Central memory CD4-positive, alpha-beta T cell (primary cell): ENCODE data around the gene MBNL2.
A peak's percentile ranks its signal among the peaks of the same experiment; 100 is the strongest.
"Not testable (repeated sequence)": the region's sequence is repeated elsewhere in the genome, so short reads cannot be mapped to it uniquely, and the experiment has no call there.

Experiments used
- DNase-seq: peaks from one replicate; pipeline ENCODE4 v3.0.0; 2022

MBNL2 gene

DNA sequence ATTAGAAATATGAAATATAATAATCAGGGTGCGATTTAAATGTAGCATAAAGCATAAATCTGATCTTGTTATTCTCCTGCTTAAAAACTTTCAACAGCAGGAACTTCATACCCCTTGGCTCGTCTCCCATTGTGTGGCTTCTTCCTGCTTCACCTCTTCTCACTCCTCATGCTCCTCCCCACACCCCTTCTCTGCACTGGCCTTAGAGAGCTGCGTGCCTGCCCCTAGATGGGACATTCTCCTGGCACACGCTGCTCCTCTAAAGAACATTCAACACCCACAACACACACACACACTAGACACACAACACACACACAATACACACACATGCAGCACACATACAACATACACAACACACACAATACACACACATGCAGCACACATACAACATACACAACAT is 107.2 kb downstream of the MBNL2 start:
- DNase-seq: no peak

DNA sequence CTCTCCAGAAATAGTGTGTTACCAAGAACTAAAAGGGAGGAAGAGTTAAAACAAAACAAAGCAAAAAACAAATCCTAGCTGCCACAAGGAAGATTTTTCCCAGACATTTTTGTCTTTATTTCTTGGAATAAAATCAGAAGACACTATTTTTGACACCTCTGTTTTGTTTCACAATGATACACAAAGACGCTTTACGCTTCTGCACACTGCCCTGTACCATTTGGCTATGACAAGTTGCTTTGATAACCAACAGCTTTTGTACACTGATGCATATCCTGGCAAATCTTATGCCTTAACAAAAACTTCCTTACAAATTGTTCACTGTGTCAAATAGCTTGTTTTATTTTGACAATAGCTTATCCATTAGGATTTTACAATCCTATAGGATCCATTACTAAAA is 108.3 kb downstream of the MBNL2 start:
- DNase-seq: no peak

DNA sequence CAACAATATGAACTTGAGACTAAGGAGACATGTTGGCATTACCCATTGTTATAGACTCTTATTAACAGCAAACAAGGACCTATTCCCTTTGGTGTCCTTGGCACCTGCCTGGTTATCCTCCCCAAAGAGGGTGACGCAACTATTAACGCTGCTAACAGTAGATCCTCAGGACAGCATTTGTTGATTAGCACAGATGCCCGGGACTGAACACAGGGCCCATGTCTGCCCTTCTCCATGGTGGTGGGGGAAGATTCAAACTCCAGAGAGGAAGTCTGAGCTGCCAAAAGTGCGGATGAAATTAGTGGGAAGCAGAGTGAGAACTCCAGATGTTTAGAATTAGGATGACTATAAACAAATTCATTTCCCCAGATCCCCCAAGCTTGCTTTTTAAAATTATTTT is 110.6 kb downstream of the MBNL2 start:
- DNase-seq: no peak

DNA sequence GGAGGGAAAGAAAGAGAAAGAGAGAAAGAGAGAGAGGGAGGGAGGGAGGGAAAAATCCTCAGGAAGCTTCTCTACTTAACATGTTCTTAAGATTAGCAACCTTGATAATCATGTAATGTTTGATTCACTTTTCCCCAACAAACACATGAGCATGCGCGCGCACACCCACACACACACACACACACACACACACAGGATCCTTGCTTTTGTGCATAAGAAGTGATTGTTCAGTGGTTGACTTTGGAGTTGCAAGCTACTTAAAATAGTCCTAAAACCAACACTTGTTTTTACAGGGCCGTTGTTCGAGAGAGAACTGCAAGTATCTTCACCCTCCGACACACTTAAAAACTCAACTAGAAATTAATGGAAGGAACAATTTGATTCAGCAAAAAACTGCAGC is 111.8 kb downstream of the MBNL2 start:
- DNase-seq: no peak

DNA sequence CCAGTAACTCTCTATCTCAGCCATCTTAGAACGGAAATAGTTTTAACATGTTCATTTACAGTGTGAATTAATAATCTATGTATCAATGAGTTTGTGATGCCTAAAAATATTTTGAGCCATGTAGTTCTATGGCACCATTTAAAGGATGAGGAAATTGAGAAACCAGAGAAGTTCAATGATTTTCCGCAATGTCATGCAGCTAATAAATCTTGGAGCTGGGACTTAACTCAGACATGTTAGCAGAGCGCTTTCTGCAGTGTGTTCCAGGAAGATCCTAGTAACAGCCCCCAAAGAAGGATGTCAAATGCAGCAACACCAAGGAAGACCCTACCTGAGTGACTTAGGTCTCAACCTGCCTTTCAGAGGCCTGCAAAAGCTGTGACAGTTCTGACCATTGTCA is 112.6 kb downstream of the MBNL2 start:
- no peak for DNase-seq

DNA sequence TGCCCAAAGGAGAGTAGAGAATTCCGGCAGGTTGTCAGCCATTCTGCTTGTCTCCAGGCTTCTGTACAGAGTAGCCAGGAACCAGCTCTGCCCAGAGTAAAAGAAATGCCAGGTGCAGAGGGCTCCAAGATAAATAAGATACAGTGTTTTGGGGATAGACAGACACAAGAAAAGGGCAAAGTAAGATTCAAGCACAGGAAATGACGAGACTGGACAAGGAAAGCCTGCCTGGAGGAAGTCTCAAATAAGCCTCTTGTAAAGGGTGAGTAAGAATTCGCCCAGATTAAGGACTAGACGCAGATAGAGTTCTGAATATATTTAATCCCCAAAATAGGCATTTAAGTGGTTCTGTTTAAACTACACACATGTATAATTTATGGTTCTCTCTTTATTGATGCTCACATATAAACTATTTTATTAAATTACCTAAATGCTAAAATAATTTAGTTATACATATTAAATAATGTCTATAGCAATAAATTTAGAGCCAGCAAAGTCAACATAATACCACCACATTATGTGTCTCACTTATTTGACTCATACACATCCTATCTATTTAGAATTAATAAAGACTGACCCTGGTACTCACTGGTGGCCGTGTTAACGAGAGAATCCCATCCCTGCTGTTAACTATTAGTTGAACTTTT is 113.5 kb downstream of the MBNL2 start:
- DNase-seq: no peak

DNA sequence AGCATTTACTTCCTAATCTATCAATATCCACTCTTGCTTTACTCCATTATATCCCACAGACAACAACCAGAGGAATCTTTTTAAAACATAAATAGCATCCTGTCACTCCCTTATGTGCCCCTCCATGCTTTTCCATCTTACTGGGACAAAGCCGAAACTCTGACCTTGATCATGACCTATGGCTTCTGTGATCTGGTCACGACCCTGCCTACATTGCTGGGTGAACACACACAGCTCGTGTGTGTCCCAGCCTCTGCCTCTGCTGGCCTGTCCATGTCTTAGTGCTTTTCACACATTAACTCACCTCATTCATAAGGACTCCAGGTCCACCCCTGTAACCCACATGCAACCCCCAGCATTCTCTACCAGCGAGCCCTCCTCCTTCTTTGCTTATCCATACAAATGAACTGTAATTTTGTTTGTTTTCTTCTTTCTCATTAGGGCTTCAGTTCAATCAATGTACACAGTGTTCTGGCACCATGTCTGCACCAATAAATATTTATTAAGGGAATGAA is 115.9 kb downstream of the MBNL2 start:
- no peak for DNase-seq

DNA sequence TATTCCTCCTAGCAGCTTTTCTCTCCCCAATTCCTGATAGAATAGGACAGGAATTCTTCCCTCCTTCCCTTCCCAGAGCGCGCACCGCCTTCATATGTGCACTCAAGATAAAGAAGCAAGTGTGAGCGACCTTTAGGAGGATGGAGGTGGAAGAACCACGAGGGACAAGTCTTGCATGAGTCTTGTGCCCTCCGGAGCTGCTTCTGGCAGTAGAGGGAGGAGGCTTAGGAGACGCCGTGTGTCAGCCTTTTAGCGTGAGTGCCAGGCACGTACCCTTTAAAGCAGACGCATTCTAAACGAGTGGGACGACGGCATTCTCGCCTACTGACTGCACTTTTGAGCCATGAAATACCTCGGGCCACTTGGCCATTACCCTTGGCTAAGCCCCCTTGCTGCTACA is 116.4 kb downstream of the MBNL2 start:
- no peak for DNase-seq

DNA sequence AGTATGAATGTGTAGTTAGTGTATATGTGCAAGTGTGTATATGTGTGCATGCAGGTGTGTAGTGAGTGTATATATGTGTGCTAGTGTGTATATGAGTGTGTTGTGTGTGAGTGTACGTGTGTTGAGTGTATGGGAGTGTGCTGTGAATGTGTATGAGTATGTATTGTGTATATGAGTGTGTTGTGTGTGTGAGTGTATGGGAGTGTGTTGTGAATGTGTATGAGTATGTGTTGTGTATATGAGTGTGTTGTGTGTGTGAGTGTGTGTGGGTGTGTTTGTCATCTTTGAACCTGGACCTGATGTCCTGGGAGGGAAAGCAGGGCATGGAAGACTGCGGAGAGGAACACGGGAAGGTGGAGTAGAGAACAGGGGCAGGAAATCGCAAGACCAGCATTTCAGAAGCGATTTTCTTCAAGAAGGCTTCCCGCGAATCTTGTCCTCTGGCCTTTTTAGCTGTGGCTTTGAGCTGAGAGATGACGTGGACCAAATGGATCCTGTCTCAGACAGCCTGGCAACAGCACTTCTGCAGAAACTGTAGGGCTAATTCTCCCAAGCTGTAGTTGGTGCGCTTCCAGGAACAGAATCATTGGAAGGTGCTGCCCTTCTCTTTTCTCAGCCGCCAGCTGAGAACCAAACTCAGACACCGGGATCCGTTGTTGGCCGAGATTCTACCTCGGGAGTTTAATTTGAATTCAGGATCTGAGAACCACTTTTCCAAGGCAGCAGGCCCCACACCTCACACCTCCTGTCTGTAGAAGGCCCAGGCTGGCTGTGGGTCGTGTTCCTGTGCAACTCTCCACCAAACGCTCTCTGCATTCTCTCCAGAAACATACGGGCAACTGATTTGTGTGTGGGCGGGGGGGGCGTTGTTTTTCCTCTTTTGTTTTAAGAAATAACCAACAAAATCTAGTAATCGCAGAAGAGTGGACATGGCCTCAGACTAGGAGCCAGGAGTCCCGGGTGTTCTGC is 117.2 kb downstream of the MBNL2 start:
- no peak for DNase-seq

DNA sequence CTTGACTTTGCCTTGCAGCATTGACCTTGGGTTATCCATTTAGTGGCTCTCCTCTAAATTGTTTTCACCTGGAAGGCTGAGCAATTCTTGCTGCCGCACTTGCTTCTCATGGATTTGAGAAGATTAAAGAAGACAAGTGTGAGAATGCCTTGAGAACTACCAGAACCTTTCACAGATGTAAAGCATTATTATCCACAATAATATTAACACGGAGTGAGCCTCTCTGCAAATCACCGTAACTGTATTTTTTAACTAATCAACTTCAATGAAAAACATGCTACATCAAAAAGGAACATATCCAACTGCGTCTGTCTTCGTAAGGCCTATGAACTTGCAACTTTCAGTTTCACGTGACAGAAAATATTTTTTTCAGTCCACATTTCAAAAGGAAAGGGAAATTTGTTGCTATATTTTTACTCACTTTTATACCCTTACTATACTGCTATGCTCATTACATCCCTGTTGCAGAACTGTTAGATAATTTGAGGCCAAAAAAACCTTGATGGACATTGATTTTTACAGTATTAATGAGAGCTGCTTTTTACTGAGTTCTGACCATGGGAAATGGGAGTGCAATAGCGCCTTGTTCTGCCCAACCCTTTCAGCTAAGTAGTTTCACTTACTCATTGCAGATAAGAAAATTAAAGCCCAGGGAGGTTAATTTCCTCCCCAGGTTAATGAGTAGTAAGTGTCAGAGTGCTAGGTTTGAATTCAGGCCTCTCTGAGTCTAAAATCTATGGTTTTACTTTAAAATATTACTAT is 118.0 kb downstream of the MBNL2 start:
- DNase-seq: no peak

DNA sequence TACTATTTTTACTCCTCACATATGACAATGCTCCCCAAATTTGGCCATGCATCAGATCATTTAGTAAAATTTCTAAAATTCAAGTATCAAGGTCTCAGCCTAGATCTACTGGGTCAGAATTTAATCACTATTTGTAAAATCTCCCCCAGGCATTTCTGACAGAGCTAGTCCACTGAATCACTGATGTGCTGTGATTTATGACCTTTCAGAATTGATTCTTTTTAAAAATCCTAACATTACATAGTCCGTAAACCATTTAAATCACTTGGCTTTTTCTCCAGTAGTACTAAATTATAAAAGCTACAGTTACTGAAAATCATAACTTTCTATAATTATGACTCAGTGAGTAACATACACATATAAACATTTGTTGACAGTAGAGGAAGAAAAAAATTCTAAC is 119.0 kb downstream of the MBNL2 start:
- no peak for DNase-seq

DNA sequence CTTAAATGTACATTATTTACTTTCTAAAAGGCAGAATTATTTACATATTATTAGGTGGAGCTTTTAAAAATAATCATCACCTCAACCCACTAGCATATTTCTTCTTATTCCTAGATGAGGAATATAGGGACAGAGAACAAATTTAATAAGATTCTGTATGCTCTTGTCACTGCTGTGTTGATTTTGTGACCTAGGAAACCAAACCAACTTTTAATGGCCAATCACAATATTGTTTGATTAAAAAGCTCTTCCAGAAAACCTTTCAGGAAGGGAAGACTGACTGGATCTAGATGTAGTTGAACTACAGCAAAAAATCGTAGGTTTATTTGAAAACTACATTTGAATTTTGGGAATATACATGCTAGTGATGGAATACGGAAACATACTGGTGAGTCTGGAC is 120.0 kb downstream of the MBNL2 start:
- DNase-seq: no peak

DNA sequence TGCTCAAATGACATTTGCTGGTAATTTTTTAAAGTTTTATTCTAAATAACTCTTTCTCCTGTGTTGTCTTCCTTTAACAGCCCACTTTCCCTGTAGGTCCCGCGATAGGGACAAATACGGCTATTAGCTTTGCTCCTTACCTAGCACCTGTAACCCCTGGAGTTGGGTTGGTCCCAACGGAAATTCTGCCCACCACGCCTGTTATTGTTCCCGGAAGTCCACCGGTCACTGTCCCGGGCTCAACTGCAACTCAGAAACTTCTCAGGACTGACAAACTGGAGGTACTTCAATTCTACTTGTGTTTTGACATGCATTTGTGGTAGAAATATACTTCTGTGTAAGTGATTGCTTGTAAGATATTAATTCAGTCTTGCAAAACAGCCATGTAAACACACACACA is 120.8 kb downstream of the MBNL2 start:
- no peak for DNase-seq

DNA sequence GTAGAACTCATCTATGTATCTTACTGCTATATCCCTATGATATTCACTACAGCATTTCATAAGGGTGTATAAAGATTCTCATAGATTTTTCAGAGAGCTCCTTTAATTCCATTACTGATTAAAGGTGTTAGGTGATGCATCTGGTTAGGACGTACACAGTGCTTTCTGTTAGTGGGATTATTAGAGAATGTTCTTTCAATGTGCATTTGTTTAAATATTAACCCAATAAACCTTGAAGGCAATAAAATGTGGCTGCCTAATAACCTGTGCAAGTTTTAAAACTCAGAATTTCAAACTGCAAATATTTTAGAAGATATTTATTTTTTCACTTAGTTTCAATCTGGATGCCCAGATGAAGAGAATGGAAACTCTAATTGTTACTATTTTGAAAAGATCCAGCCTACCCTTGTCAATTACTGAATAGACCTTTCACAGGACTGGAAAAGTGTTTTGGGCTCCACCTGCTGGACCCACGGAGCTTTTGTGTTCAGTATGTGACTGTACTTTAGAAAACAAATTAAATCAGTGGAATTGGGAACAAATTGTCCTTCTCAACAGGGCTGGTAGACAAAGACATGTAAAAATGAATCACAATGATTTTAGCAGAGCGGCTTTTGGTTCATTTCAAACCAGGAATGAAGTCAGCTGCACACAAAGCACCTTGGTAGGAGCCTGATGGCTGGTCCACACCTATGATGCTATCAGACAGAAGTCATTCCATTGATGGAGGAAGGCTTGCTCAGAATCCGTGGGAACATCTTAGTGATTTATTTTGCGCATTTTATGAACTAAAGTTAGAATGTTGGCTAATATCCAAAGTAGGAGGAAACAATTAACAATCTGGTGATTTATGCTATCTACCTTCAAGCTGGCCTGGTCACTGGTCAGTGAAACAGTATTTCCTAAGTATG is 122.4 kb downstream of the MBNL2 start:
- peak; percentile 6 for DNase-seq

DNA sequence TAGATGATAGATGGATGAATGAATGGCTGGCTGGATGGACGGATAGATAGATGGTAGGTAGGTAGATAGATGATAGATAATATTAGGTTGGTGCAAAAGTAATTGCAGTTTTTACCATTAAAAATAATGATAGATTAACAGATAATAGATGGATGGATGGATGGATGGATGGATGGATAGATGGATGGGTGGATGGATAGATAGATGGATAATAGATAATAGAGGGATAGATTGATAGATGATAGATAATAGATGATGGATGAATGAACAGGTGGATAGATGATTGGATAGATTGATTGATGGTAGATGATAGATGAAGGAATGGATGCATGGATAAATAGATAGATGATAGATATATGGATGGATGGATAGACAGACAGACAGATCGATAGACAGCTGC is 124.0 kb downstream of the MBNL2 start:
- DNase-seq: no peak

DNA sequence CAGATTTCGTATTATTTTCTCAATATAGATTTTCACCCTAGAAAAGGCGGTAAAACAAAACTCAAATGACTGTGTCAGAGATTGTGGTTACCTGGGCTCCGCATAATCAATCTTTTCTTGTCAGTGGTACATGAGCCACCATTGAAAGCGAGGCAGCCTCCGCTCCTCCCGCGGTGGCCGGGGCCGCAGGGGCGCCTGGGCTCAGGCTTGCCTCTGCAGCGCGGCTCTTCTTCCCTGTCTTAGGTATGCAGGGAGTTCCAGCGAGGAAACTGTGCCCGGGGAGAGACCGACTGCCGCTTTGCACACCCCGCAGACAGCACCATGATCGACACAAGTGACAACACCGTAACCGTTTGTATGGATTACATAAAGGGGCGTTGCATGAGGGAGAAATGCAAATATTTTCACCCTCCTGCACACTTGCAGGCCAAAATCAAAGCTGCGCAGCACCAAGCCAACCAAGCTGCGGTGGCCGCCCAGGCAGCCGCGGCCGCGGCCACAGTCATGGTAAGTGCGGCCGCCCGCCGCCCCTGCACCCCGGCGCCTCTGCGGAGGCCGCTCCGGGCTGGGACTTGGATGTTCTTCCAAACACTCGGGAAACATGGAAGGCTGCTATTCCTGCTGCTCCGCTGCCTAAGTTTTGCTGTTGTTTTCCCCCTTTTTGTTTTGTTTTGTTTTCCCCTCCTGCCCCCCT is 124.6 kb downstream of the MBNL2 start:
- DNase-seq: no peak

DNA sequence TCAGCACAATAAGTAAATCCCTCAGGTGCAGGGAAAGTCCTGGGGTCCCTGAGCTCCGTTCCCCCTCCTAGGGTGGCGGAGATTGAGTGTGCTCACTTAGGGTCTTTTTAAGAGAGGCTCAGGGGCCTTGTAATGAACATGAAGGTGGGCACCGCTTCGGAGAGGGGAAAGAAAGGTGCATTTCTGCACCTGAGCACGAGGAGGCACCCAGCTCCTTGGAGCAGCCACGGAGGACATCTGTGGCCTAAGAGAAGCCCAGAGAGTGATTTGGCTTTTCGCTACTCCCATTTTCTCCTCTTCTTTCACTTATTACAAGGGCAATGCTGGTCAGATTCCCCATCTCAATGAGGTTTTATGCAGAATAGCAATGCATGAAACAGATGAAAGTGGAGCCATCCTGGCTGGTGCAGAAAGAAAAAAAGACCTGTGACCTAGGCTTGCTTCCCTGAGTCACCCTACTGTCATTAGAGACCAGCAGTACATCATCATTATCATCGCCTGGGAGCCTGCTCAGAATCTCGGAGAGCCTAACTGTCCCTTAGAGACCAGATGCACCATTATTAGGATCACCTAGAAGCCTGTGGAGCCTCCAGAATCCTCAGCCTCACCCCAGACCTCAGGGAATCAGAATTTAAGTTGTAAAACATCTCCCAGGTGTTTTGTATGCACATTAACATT is 125.3 kb downstream of the MBNL2 start:
- DNase-seq: no peak

DNA sequence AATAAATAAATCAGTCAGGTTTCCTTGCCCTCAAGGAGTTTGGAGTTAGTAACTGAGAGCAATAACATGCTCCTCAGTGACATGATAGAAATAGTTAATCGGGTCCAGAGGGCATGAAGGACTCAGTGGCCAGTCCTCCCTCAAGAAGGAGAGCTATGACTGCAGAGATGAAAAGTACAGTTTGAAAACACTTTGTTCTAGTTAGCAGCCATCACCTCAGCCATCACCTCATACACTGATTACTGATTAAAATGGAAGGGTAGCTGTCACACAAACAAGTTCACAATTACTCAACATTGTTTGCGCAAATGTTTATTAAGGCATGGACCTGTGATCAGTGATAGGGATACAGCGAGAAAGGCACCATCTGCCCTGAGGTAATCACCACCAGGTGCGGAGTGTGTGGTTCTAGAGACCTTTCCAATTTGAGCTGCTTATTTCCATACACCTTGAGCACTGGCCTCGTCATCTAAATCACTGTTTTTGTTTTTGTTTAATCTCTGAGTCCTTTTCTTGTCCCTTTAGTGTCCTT is 126.5 kb downstream of the MBNL2 start:
- DNase-seq: no peak

DNA sequence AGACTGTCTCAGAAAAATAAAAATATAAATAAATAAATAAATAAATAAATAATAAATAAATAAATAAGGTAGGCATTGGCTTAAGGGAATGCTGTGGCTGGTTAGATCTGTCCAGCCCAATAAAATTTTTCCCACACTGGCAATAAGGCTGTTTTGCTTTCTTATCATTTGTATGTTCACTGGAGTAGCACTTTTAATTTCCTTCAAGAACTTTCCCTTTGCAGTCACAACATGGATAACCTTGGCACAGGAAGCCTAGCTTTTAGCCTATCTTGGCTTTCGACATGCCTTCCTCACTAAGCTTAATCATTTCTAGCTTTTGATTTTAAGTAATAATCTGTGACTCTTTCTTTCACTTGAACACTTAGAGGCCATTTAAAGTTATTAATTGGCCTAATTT is 129.9 kb downstream of the MBNL2 start:
- DNase-seq: not testable (repeated sequence)

DNA sequence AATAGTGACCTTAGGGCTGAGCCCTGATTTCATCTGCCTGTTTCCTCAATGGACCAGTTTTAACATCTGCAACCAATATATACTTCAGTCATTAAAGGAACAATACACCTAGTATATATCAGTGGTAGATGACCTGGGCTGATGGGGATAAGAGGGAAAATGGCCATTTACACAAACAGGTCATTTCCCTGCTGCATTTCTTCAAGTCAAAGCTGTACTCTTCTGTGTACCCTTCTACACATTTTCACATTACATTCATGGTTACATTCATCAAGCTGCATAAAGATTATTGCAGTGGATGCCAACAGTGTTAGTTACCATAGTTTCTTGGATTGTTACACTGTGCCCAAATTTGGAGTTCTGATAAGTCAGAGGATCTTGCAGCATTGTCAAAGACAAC is 130.7 kb downstream of the MBNL2 start:
- DNase-seq: no peak
